Activated CD4-positive, alpha-beta T cell treated with anti-CD3 and anti-CD28 coated beads, Interleukin-2, amount 50 U/mL, for 16 hours (primary cell): ENCODE measurements around the gene KDM4F.

ENCODE experiments used
- DNase-seq: peaks from one replicate; pipeline ENCODE4 v3.0.0-alpha.2; 2020

Gene KDM4F

GRCh38 chr11:95092549-95093324, 43.5 kb downstream of the KDM4F start:
- DNase-seq, result peak; percentile 42

GRCh38 chr11:95093548-95093947, 44.3 kb downstream of the KDM4F start:
- no peak for DNase-seq

- DNase-seq, result peak; percentile 74
Measured at GRCh38 chr11:95095858-95096587, 46.8 kb downstream of the KDM4F start.

GRCh38 chr11:95097209-95097608, 48.0 kb downstream of the KDM4F start:
- no peak for DNase-seq

- DNase-seq, result no peak
Measured at GRCh38 chr11:95098826-95099225, 49.6 kb downstream of the KDM4F start.

- DNase-seq, result no peak
Measured at GRCh38 chr11:95100191-95100648, 51.0 kb downstream of the KDM4F start.
